HepG2 (cell line): ENCODE data around the gene ADIPOR1. TPM values are rescaled to one million over a fixed set of nuclear protein-coding genes. Genes with fewer than 3 reads are reported as not detected.

ENCODE experiments used
- ARNT2 ChIP-seq: sonication (generic); formaldehyde crosslinking; IDR thresholded peaks from 2 replicates; pipeline ENCODE4 v1.8.0; 2022; ENCODE audit warnings: mild to moderate bottlenecking, low read depth, missing genetic modification reagents, moderate library complexity
- ATF2 ChIP-seq: sonication (generic); formaldehyde crosslinking; IDR thresholded peaks from 2 replicates; pipeline ENCODE4 v1.4.0; 2020; ENCODE audit warnings: missing genetic modification reagents
- CREM ChIP-seq, 2 experiments: sonication (generic) in 1 of 2; formaldehyde crosslinking in 1 of 2; IDR thresholded peaks; 2 replicates each; pipeline versions ENCODE4 v1.4.0 to v1.6.1; 2016 to 2020; ENCODE audit warnings: antibody characterized with exemption in 1 of 2, mild to moderate bottlenecking in 1 of 2, missing genetic modification reagents in 1 of 2
- HIVEP1 ChIP-seq: sonication (generic); formaldehyde crosslinking; IDR thresholded peaks from 2 replicates; pipeline ENCODE4 v1.4.0; 2020; ENCODE audit warnings: mild to moderate bottlenecking, missing genetic modification reagents
- JUN ChIP-seq: sonication (generic); formaldehyde crosslinking; IDR thresholded peaks from 2 replicates; pipeline ENCODE4 v1.4.0; 2020; ENCODE audit warnings: mild to moderate bottlenecking, missing genetic modification reagents
- MIER3 ChIP-seq: IDR thresholded peaks from 2 replicates; pipeline ENCODE4 v1.6.1; 2016; ENCODE audit warnings: missing compliant biosample characterization, borderline replicate concordance
- MYNN ChIP-seq: sonication (generic); formaldehyde crosslinking; IDR thresholded peaks from 2 replicates; pipeline ENCODE4 v1.4.0; 2020; ENCODE audit warnings: mild to moderate bottlenecking, low read depth, missing genetic modification reagents
- SALL1 ChIP-seq: sonication (generic); formaldehyde crosslinking; IDR thresholded peaks from 2 replicates; pipeline ENCODE4 v1.8.0; 2022; ENCODE audit warnings: mild to moderate bottlenecking, missing genetic modification reagents
- SYNCRIP ChIP-seq: fragments of 200-400 bp; formaldehyde crosslinking; IDR thresholded peaks from 2 replicates; pipeline ENCODE4 v1.6.1; 2018; ENCODE audit warnings: mild to moderate bottlenecking, low read depth, low read length; ENCODE audit not compliant: insufficient read depth
- TIGD3 ChIP-seq: sonication (generic); formaldehyde crosslinking; IDR thresholded peaks from 2 replicates; pipeline ENCODE4 v1.5.1; 2020; ENCODE audit warnings: mild to moderate bottlenecking, missing genetic modification reagents, borderline replicate concordance
- U2AF1 ChIP-seq: fragments of 200-400 bp; formaldehyde crosslinking; optimal IDR thresholded peaks from 2 replicates; pipeline ENCODE3; 2017; ENCODE audit warnings: mild to moderate bottlenecking, low read depth, low read length
- ZIK1 ChIP-seq: sonication (generic); formaldehyde crosslinking; IDR thresholded peaks from 2 replicates; pipeline ENCODE4 v1.5.0; 2020; ENCODE audit warnings: mild to moderate bottlenecking, low read depth, missing genetic modification reagents, borderline replicate concordance
- ZNF75D ChIP-seq: sonication (generic); formaldehyde crosslinking; IDR thresholded peaks from 2 replicates; pipeline ENCODE4 v1.8.1; 2023; ENCODE audit warnings: missing genetic modification reagents, mild to moderate bottlenecking, borderline replicate concordance
- ZNF841 ChIP-seq: sonication (generic); formaldehyde crosslinking; IDR thresholded peaks from 2 replicates; pipeline ENCODE4 v1.8.1; 2023; ENCODE audit warnings: missing genetic modification reagents, borderline replicate concordance
- ZNF883 ChIP-seq: sonication (generic); formaldehyde crosslinking; IDR thresholded peaks from 2 replicates; pipeline ENCODE4 v1.5.1; 2020; ENCODE audit warnings: mild to moderate bottlenecking, missing genetic modification reagents; ENCODE audit errors: not compliant biosample characterization
- ZSCAN22 ChIP-seq: sonication (generic); formaldehyde crosslinking; IDR thresholded peaks from 2 replicates; pipeline ENCODE4 v1.4.0; 2020; ENCODE audit warnings: mild to moderate bottlenecking, missing genetic modification reagents
- ZSCAN30 ChIP-seq: sonication (generic); formaldehyde crosslinking; IDR thresholded peaks from 2 replicates; pipeline ENCODE4 v1.5.0; 2020; ENCODE audit warnings: mild to moderate bottlenecking, missing genetic modification reagents
- polyA plus RNA-seq, 8 experiments: library from polyadenylated mRNA; depleted of rRNA in 3 of 8; stranded (reverse) in 7 of 8; unstranded in 1 of 8; fragments of >200 nt; fragmentation: Illumina TruSeq in 4 of 8; extraction: Trizol in 4 of 8; gene quantifications; 2 replicates each; pipeline versions ENCODE4 v1.2.1 to v1.2.3, GENCODE V29; 2011 to 2016; ENCODE audit warnings: low read depth in 4 of 8, missing spikeins in 1 of 8, mixed read lengths in 1 of 8; ENCODE audit not compliant: insufficient read depth in 1 of 8
- total RNA-seq, 5 experiments: library from RNA; depleted of rRNA; stranded (reverse); fragments of >200 nt; fragmentation: Illumina TruSeq; extraction: Trizol; gene quantifications; 2 replicates each; pipeline ENCODE4 v1.2.3, GENCODE V29; 2016; ENCODE audit warnings: low read depth in 1 of 5
- TF ChIP-seq, protein P1 (sequence below): sonication (generic); formaldehyde crosslinking; IDR thresholded peaks from 2 replicates; pipeline ENCODE4 v1.4.0; 2020; ENCODE audit warnings: mild to moderate bottlenecking, missing genetic modification reagents
- TF ChIP-seq, protein P2 (sequence below): sonication (generic); formaldehyde crosslinking; IDR thresholded peaks from 2 replicates; pipeline ENCODE4 v1.4.0; 2020; ENCODE audit warnings: low read depth, missing genetic modification reagents

The ADIPOR1 gene
- total and polyA plus RNA-seq, 2 of the 13 experiments (the other 11 are each of a cell fraction or from before 2014, with no cell fraction given), result 60.0 to 141 TPM

DNA sequence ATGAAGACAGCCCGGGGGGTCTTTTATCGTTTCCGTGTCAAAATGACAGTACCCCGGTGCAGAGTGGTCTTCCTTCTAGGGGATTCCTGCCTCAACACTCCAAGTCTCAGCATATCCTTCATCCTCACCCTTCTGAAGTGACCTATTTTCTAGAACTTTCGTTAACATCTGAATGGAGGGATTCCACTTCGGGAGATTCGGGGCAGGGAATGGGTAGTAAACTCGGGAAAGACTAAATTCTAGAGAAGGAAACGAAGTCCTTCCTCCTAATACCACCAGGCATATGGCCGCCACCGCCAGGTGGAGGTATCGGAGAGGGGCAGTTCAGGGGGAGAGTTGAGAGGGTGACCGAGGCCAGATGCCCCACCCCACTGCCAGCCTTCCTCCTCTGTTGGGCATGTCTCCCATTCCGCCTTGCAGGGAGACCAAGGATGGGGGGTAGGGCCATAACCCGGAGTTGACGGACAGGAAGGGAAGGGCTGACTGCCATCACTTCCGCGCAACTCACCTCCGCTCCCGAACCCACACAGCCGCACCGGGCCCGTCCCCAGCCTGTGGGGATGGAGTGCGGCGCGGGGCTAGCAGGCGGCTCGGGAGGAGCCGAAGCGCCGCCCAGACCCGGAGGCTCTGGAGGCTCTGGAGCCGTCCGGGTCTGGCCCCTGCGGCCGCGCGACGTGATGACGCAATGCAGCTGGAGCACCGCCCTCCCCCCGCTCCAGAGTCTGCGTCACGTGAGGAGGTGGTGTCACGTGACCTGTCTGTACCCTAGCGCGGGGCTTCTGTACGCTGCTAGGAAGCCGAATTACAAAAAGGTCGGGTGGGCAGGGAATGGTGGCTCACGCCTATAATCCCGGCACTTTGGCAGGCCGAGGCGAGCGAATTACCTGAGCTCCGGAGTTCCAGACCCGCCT is 31.3 kb downstream of the ADIPOR1 start, which contains the start of gene KLHL12 (continued):
- TF ChIP-seq, protein P1, sequence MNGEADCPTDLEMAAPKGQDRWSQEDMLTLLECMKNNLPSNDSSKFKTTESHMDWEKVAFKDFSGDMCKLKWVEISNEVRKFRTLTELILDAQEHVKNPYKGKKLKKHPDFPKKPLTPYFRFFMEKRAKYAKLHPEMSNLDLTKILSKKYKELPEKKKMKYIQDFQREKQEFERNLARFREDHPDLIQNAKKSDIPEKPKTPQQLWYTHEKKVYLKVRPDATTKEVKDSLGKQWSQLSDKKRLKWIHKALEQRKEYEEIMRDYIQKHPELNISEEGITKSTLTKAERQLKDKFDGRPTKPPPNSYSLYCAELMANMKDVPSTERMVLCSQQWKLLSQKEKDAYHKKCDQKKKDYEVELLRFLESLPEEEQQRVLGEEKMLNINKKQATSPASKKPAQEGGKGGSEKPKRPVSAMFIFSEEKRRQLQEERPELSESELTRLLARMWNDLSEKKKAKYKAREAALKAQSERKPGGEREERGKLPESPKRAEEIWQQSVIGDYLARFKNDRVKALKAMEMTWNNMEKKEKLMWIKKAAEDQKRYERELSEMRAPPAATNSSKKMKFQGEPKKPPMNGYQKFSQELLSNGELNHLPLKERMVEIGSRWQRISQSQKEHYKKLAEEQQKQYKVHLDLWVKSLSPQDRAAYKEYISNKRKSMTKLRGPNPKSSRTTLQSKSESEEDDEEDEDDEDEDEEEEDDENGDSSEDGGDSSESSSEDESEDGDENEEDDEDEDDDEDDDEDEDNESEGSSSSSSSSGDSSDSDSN (CRISPR knock-in tag), result peak; percentile 97
- peak; percentile 87 for TF ChIP-seq MIER3 (CRISPR knock-in tag)
- 0 out of 2 replicates have a peak, but pooled peaks have one; percentile 69 for TF ChIP-seq ZIK1
- no peak; the same call in 1 of the 2 replicates for TF ChIP-seq ARNT2 (CRISPR knock-in tag)
- TF ChIP-seq ZSCAN22, result no peak
- no peak for TF ChIP-seq ZNF75D (CRISPR knock-in tag)
- TF ChIP-seq, protein P2, sequence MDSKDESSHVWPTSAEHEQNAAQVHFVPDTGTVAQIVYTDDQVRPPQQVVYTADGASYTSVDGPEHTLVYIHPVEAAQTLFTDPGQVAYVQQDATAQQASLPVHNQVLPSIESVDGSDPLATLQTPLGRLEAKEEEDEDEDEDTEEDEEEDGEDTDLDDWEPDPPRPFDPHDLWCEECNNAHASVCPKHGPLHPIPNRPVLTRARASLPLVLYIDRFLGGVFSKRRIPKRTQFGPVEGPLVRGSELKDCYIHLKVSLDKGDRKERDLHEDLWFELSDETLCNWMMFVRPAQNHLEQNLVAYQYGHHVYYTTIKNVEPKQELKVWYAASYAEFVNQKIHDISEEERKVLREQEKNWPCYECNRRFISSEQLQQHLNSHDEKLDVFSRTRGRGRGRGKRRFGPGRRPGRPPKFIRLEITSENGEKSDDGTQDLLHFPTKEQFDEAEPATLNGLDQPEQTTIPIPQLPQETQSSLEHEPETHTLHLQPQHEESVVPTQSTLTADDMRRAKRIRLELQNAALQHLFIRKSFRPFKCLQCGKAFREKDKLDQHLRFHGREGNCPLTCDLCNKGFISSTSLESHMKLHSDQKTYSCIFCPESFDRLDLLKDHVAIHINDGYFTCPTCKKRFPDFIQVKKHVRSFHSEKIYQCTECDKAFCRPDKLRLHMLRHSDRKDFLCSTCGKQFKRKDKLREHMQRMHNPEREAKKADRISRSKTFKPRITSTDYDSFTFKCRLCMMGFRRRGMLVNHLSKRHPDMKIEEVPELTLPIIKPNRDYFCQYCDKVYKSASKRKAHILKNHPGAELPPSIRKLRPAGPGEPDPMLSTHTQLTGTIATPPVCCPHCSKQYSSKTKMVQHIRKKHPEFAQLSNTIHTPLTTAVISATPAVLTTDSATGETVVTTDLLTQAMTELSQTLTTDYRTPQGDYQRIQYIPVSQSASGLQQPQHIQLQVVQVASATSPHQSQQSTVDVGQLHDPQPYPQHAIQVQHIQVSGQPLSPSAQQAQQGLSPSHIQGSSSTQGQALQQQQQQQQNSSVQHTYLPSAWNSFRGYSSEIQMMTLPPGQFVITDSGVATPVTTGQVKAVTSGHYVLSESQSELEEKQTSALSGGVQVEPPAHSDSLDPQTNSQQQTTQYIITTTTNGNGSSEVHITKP (CRISPR knock-in tag), result no peak
- TF ChIP-seq HIVEP1, result peak; percentile 80; the same call in 1 of the 2 replicates
- peak; percentile 96 for TF ChIP-seq CREM (IDR thresholded peaks at IDR 0.05)
- TF ChIP-seq CREM (CRISPR knock-in tag; IDR thresholded peaks at IDR 0.05), result peak; percentile 75
- TF ChIP-seq SYNCRIP, result no peak
- TF ChIP-seq ZNF883 (CRISPR knock-in tag), result peak; percentile 84
- peak; percentile 79 for TF ChIP-seq JUN (CRISPR knock-in tag)
- no peak for TF ChIP-seq ZNF841
- TF ChIP-seq ZSCAN30 (CRISPR knock-in tag), result no peak
- peak; percentile 74; the same call in 1 of the 2 replicates for TF ChIP-seq SALL1 (CRISPR knock-in tag)
- no peak for TF ChIP-seq MYNN (CRISPR knock-in tag)
- TF ChIP-seq TIGD3, result 0 out of 2 replicates have a peak, but pooled peaks have one; percentile 66
- TF ChIP-seq U2AF1, result no peak
- peak; percentile 97 for TF ChIP-seq ATF2 (CRISPR knock-in tag)
